CD4-positive, alpha-beta T cell treated with Interleukin-10 for 1 hour (primary cell): Measurements from ENCODE around the gene RAB30.
"Not testable (repeated sequence)": the region's sequence is repeated elsewhere in the genome, so short reads cannot be mapped to it uniquely, and the experiment has no call there.

Source experiments
- DNase-seq: peaks from one replicate; pipeline ENCODE4 v3.0.0-alpha.2; 2020

Gene RAB30

DNA sequence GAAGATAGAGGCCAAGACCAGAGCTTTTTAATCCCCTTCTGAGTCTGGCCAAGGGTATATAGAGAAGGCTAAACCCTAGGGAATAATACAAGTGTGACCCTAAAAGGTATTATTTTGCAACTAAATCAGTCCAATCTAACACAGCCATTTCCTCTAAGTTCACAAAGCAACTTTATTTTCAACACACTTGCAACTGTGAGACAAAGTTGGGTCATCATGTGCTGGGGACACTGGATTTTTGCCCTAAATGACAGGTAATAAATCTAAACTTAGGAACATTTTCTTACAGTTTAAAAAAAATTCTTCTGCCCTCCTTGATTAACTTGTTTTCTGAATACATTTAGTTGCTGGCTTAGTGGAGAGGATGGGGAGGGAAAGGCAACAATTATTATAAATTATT is 91.9 kb downstream of the RAB30 start:
- no peak for DNase-seq

GRCh38 chr11:82978422-82979099 is 93.1 kb downstream of the RAB30 start:
- DNase-seq = no peak

- DNase-seq = no peak
Observed at GRCh38 chr11:82976786-82977185, 94.9 kb downstream of the RAB30 start.

DNA sequence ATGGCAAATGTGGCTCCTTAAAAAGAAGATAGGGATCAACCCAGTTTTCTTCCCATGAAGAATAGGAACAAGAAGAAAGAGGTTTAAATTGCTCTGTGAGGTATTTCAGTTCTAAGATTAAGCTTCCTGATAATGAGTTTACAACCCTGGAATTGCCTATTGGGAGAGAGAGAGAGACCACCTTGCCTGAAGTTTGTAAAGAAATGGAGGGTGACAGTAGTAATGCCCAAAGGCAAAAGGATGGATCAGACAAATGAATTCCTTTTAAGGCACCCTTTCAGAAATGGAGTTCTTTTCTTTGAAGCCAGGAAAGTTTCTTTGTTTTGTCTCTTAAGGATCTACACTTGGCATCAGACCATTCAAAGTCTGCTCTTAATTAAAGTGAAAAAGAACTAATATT is 95.8 kb downstream of the RAB30 start:
- no peak for DNase-seq

- DNase-seq = no peak
Observed at GRCh38 chr11:82974851-82975250, 96.8 kb downstream of the RAB30 start.

DNA sequence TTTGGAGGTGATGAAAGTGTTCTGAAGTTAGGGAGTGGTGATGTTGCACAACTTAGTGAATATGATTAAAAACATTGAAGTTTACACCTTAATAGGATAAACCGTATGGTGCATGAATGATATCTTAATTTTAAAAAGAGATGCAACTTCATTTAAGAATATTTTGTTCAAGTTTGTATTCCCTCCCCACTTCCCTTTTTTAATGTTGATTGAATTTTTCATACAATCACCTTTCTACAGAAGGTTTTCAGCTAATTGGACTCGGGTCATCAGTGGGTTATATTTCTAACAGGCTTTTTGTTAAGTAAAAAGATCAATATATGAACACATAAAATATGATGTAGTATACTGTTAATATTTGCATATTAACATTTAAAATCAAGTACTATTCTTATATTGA is 97.6 kb downstream of the RAB30 start:
- DNase-seq = no peak

GRCh38 chr11:82972103-82972502 is 99.6 kb downstream of the RAB30 start:
- DNase-seq = no peak

GRCh38 chr11:82971519-82971946 is 100.2 kb downstream of the RAB30 start:
- DNase-seq = peak; percentile 68

DNA sequence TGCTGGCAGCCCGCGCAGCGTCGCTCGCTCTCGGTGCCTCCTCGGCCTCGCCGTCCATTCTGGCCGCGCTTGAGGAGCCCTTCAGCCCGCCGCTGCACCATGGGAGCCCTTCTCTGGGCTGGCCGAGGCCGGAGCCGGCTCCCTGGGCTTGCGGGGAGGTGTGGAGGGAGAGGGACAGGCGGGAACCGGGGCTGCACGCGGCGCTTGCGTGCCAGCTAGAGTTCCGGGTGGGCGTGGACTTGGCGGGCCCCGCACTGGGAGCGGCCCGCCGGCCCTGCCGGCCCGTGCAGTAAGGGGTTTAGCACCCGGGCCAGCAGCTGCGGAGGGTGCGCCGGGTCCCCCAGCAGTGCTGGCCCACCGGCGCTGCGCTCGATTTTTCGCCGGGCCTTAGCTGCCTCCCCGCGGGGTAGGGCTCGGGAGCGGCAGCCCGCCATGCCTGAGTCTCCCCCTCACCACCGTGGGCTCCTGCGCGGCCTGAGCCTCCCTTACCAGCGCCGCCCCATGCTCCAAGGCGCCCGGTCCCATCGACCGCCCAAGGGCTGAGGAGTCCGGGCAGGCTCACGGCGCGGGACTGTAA is 101.1 kb downstream of the RAB30 start:
- not testable (repeated sequence) for DNase-seq

DNA sequence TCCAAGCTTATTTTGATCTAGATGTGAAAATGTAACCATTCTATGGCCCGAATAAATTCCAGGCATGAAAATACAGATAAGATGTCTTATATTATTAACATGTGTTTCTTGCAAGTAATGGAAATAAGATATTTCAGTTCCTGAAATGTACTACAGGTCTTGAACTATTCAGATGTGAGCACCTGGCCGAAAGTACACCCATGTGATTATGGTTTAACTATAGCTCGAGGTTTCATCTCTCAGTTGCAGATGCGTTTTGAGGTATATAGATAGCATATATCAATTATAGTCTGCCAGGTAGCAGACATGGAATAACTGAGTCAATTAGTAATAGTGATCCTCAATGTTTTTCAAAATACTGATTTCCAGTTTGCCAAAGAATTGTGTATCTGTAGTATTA is 101.9 kb downstream of the RAB30 start:
- no peak for DNase-seq

DNA sequence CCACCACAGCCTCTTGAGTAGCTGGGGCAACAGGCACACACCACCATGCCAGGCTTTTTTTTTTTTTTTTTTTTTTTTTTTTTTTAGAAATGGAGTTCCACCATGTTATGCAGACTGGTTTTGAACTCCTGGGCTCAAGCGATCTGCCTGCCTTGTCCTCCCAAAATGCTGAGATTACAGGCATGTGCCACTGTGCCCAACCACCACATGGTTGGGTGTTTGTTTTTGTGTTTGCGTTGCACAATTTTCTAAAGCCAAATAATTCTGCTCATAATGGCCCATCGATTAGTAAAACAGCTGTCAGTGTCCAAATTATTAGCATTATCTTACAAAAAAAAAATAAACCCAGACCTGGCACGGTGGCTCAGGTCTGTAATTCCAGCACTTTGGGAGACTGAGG is 104.3 kb downstream of the RAB30 start:
- no peak for DNase-seq

DNA sequence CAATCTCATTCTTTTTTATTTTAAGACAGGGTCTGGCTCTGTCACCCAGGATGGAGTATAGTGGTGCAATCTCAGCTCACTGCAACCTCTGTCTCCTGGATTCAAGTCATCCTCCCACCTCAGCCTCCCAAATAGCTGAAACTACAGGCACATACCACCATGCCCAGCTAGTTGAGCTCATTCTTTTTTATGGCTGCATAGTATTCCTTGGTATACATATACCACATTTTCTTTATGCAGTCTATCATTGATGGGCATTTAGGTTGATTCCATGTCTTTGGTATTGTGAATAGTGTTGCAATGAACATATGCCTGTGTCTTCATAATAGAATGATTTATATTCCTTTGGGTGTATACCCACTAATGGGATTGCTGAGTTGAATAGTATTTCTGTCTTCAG is 109.7 kb downstream of the RAB30 start:
- DNase-seq = not testable (repeated sequence)

DNA sequence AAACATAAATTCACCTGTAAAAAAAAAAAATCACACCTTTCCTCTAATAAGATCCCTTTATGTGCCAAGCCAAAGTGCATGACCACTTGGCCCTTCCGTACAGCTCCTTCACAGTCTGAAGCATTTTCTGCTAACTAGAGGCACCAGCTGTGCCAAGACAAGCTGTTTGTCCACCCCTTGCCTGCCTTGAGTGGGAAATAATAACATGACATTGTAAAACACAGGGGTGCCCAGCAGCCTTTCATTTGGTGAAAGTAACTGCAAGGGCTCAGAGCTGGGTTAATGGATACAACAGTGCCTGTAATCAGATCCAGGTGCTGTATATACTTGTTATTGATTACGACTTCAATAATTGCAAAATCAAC is 110.9 kb downstream of the RAB30 start:
- no peak for DNase-seq

- peak; percentile 79 for DNase-seq
Observed at GRCh38 chr11:82959987-82960778, 111.5 kb downstream of the RAB30 start.

- DNase-seq = peak; percentile 81
Observed at GRCh38 chr11:82955736-82956453, 115.8 kb downstream of the RAB30 start.

DNA sequence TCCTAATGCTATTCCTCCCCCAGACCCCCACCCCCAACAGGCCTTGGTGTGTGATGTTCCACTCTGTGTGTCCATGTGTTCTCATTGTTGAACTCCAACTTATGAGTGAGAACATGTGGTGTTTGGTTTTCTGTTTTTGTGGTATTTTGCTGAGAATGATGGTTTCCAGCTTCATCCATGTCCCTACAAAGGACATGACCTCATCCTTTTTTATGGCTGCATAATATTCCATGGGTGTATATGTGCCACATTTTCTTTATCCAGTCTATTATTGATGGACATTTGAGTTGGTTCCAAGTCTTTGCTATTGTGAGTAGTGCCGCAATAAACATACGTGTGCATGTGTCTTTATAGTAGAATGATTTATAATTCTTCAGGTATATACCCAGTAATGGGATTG is 121.2 kb downstream of the RAB30 start:
- DNase-seq = not testable (repeated sequence)

DNA sequence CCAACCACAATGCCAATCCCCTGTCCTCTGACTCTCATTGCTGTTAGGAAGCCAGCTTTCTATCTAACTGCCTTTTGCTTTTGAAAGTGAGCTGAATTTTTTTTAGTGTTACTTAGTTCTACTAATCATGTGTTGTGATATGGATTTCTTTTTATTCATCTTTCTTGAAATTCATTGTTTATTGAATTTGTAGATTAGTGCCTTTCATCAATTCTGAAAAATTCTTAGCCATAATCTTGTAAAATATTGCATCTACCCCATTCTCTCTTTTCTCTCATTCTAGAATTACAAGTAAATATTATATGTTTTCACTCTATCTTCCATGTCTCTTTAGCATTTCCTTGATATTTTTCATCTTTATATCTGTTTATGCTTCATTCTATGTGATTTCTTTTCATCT is 122.3 kb downstream of the RAB30 start:
- DNase-seq = no peak

DNA sequence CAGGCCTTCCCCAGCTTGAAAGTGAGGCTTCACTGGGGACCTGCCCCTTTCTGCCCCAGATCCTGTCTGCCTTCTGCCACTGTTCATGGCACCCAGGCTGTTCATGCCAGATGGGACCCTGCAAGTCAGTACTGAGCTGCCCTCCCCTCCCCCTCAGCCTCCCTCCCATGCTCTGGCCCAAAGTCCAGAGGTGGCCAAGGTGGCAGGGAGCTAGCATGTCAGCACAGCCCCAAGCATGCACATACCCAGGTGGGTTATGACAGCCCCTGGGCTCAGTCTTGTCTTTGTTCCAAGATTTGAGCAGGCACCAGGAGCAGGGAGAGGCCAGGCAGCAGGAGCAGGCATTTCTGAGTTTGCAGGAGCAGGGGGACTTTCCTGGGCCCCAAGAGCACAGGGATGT is 126.0 kb downstream of the RAB30 start:
- no peak for DNase-seq

- not testable (repeated sequence) for DNase-seq
Observed at GRCh38 chr11:82945041-82945440, 126.7 kb downstream of the RAB30 start.

DNA sequence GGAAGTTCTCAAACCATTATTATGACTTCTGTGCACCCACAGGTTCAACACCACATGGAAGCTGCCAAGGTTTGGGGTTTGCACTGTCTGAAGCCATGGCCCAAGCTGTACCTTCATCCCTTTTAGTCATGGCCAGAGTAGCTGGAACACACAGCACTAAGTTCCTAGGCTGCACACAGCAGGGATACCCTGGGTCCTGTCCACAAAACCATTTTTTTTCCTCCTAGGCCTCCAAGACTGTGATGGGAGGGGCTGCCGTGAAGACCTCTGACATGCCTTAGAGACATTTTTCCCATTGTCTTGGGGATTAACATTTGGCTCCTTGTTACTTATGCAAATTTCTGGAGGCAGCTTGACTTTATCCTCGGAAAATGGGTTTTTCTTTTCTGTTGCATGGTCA is 127.5 kb downstream of the RAB30 start:
- DNase-seq = no peak

- not testable (repeated sequence) for DNase-seq
Observed at GRCh38 chr11:82943430-82943829, 128.3 kb downstream of the RAB30 start.

- DNase-seq = no peak
Observed at GRCh38 chr11:82942376-82942775, 129.3 kb downstream of the RAB30 start.

DNA sequence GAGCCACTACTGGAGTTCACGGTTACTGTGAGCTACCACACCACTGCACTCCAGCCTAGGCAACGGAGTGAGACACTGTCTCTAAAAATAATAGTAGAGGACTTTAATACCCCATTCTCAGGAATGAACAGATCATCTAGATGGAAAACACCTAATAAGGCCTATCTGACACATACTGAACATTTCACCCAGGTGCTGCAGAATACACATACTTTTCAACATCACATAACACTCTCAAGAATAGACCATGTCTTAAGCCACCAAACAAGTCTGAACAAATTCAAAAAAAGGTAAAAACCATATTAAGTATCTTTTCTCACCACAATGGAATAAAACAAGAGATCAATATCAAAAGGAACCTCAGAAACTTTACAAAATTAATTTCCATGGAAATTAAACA is 132.2 kb downstream of the RAB30 start:
- DNase-seq = no peak

DNA sequence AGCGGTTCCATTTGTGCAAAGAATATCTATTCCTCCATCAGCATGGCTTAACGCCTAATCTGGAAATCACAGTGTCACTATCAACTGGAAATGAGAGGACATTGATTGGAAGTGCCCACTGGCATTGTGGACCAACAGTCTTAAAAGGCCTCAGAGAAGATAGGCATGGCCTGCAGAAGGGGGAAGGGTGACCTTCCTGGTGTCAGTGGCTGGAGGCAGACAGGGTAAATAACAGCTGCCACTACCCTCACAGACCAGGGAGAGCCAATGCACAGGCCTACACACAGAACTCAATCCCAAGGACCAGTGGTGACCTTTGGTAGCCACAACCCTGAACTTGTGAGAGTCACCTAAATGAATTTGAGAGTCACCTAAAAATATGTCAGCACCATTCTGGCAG is 134.1 kb downstream of the RAB30 start:
- DNase-seq = no peak
